GM19240 (cell line): ENCODE measurements around the gene TBC1D10A.
A peak's percentile ranks its signal among the peaks of the same experiment; 100 is the strongest.

Experiments used
- DNase-seq: peaks from one replicate; pipeline ENCODE4 v3.0.0; 2011; ENCODE audit warnings: low spot score; ENCODE audit not compliant: insufficient read length

TBC1D10A gene

DNA sequence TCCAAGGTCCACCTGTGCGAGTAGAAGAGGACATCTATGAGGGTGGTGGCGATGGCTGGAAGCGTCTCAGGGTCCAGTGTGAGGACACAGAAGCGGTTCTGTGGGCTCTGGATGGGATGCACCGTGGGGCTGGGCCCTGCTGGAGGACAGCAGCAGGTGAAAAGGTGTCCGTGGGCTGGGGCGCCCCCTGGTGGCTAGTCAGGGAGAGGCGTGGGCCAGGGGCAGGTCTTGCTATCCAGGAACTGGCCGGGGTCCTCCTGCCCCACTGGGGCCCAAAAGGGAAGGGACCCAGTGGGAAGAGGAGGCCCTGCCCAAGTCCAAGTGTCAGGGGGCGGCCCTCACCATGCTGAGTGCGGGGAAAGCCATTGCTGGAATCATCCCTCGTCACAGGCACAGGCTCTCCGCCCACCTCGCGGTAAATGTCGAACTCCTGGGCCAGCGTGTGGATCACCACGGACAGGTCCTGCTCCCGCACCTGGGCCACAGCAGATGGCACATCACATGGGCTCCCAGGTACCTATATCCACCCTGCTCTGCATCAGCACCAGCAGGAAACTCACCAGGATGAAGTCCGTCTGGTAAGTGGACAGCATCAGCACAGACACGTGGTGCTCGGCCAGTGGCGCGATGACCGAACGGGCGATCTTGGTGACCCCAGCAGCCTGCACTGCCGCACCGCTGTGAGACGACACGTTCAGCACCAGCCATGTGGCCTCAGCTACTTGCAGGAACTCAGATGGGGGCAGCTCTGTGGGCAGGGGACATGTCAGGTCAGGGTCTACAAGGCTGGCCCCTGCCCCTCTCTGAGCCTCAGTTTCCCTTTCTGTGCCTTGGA, 39.7 kb downstream of the TBC1D10A start:
- peak; percentile 67 for DNase-seq

DNA sequence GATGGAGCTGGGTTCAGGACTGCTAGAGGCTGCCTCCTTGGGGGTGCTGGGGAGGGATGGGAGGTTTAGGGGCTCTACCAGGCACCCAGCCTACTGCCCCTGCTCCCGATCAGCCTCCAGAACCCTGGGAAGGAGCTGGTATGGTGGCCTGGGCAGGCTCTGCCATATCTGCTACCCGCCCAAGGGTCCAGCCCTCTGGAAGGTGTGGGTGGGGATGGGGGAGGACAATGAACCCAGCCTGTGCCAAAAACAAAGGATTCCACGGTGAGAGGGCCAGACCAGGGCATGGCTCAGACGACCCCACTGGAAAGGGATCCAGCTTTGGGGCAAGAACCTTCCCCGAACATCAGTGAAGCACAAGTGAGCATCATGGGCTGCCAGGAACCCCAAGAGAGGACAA, 40.4 kb downstream of the TBC1D10A start:
- no peak for DNase-seq

DNA sequence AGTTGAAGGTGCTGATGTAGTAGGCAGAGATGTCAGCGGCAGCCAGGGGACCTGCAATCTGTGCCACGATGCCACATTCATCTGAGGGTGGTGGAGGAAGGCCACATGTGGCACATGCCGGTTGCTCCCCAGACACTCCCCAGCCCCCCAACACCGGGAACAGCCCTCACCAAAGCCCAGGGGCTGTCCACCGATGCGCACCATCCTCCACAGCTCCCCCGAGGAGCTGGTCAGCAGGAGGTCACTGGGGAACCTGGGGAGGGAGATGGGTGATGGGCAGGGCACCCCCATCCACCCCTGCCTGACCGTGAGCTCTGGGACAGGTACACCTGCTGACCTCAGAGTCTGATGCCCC, 40.9 kb downstream of the TBC1D10A start:
- DNase-seq, result no peak

DNA sequence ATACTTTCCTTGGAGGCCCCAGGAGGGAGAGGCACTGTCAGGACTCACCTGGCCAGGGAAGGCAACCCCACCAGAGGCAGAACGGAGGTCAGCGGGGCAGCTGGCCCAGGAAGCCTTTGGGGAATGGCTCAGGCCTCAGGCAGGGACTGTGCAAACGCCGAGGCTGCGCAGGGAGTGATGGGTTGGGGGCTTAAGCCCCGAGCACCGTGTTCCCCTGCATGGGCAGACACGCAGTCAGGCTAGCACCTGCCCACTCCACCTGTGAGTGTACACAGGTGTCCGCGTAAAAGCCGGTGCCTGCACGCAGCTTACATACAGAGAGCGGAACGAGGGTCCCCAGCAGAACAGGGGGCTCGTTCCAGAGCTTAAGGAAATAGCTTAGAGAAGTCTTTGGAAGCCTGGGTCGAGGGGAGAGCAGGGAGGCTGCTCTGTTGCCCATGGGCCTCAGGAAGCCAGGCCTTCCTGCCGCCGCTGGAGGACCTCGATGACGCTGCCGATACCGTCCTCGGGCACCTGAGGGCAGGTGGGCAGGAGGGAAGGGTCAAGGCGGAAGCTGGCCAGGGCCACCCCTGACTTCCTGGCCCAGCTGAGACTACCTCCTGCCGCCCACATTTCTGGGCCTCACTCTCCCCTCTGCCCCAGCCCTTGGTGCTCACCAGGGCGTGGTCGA, 41.4 kb downstream of the TBC1D10A start:
- DNase-seq, result no peak

DNA sequence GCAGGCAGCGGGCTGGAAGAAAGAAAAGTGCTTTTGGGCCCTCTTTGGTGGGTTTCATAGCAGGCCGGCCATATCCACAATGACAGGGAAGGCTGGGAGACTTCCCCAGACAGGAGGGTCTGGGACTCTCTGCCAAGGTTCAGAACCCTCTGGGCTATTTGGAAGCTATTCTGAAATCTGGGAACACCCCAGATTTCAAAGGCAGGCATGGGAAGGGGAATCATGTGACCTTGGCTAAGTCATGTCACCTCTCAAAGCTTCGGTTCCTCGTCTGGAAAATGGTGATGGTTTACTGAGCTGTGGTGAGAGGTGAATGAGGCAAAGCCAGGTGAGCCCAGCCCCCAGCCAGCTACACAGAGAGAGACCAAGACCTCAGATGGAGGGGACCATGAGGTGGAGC, 42.1 kb downstream of the TBC1D10A start:
- no peak for DNase-seq

DNA sequence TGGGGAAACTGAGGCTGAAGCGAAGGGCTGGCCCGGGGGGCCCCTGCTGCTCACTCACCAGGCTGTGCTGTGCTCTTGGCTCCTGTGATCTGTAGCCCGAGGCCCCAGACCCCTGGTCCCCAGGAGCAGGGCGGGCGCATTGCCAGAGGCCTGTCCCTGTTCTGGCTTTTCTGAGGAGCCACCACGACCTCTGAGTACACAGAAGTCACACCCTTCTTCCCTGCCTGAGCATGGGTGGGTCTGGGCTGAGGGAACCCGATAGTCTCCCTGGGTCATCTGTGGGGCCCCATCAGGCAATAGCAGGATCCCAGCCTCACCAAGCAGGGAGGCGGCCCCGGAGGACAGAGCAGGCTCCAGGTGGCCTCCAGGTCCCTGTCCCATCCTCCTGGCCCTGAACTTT, 42.6 kb downstream of the TBC1D10A start:
- no peak for DNase-seq

DNA sequence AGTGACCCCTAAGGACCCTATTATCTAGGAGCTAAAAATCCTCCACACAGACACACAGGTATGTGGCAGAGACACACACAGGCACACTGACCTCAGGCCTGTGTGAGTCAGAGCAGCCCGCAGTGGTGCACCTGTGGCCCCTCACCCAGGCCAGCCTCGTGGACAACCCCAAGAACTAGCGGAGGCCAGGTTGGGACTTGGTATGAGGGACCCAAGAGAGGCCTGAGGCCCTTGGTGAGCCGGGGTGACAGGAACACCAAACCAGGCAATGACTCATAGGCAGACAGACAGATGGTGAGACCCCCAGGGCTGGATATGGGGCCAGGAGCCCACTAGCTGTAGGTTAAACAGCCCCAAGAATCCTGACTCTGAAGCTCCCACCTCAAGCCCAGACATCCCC, 43.4 kb downstream of the TBC1D10A start:
- no peak for DNase-seq

DNA sequence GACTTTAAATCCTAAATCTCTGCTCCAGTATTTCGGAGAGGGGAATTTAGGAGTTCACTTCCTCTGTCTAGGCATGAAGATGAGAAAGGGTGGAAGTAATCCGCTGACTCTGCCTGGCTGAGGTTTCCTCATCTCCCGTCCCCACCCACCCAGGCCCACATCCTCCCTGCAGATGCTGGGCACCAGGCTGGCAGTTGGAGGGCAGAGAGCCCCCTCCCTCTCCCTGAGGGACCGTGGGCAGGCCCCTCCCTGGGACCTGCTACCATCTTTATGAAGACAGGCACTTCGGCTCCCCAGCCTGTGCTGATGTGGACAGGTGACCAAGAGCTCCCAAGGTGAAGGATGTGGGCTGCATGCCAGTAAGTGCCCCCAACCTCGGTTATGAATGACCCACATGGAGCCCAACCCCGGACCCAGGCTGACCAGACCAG, 44.1 kb downstream of the TBC1D10A start:
- no peak for DNase-seq

DNA sequence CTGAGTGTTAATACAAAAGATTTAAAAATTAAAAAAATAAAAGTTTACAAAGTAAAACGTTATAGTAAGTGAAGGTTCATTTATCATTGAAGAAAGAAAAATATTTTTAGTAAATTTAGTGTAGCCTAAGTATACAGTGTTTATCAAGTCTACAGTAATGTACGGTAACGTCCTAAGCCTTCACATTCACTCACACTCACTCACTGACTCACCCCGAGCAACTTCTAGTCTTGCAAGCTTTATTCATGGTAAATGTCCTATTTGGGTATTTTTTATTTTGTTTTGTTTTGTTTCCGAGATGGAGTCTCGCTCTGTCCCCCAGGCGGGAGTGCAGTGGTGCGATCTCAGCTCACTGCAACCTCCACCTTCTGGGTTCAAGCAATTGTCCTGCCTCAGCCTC, 46.2 kb downstream of the TBC1D10A start:
- DNase-seq, result no peak

DNA sequence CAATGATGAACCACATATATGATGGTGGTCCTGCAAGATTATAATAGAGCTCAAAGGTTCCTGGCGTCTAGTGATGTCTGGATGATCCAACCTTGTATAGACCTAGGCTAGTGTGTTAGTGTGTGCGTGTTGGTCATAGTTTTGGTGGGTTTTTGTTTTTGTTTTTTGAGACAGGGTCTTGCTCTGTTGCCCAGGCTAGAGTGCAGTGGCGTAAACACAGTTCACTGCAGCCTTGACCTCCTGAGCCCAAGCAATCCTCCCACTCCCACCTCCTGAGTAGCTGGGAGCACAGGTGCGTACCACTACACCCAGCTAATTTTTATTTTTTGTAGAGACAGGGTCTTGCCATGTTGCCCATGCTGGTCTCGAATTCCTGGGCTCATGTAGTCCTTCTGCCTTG, 46.8 kb downstream of the TBC1D10A start:
- DNase-seq, result no peak

DNA sequence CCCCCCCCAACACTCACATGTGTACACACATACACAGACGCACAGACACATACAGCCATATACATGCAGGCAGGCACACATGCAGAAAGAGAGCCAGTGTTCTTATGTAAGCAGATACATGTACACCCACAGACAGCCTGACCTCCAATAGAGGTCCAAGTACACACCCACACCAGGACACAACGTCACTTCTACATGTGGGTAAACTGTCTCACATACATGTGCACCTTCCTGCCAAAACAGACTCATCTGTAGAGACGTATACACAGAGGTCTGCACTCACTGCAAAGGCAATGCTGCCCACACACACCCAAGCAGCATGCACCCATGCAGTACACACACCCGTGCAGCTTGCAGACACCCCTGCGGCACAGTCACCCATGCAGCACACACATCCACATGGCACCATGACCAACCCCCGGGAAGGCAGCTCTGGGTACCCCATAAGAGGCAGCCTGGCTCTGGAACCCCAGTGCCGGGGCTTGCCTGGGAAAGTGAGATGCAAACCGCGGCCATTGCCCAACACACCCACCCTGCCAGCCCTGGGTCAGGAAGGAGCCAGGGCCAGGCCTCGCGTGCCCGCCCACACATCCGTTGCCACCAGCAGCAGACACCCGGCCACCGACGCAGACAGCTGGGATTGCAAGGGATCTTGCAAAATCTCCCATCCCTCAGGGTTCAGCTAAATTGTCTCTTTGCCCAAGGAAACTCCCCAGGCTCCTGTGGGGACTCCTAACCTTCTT, 47.5 kb downstream of the TBC1D10A start:
- DNase-seq, result no peak

DNA sequence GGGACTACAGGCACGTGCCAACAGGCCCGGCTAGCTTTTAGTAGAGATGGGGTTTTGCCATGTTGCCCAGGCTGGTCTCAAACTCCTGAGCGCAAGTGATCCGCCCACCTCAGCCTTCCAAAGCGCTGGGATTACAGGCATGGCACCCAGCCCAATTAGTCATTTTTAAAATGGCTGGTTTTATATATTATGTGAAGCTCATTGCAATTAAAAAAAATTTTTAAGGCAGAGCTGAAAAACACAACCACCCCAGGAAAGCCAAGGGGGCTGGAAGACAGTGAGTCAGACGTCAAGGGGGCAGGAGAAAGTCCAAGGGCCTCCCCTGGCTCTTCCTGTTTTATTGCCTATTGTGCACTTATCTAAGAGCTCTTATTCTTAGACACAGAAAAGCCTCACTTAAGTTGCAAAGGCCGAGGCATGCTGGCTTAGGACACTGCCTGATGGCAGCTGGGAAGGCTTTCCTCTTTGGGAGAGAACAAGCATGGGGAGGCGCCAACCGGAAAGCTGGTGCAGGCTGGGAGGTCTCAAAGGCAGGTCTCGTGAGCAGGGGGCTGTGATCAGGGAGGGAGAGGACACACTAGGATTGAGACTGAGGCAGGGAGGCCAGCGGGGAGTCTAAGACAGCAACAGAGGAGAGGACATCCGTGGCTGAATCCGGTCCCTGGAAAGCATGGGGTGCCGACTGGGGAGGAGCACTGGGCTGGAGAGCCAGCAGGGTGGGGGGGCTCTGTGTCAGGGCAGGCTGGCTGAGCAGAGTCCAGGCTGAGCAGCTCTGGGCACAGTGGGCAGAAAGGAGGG, 49.0 kb downstream of the TBC1D10A start:
- no peak for DNase-seq

DNA sequence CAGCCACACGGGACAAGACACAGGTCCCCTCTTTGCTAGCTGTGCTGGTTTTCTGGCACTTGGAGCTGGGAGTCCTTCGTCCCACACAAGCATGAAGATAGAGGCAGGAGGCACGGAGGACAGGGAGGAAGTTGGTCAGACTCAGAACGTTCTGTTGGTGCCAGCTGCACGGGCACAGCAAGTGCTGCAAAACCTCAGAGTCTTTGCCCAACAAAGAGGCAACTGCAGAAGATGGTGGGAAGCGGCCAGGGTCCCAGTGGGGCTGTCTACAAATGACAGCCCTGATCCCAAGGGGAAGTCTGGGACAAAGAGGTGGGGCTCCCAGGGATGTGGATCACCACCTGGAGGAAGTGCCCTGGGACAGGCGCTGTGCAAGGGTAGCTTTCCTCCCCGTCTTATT, 50.7 kb downstream of the TBC1D10A start:
- DNase-seq, result no peak

DNA sequence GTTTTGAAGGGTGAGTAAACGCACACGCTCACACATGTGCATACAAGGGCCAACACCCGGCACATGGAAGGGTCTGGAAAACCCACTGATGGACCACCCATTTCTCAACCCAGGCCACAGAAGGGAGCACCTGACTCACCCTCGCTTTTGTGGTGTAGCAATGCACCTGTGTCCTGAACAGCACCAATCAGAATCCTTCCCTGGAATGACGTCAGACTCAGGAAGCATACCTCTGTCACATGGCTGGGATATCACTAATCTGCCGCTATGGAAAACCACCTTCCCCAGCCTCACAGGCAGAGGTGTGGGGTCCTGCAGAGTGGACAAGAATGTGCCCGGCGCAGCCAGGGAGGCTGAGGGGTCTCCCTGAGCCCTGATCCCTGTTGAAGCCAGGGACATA, 51.1 kb downstream of the TBC1D10A start:
- no peak for DNase-seq

DNA sequence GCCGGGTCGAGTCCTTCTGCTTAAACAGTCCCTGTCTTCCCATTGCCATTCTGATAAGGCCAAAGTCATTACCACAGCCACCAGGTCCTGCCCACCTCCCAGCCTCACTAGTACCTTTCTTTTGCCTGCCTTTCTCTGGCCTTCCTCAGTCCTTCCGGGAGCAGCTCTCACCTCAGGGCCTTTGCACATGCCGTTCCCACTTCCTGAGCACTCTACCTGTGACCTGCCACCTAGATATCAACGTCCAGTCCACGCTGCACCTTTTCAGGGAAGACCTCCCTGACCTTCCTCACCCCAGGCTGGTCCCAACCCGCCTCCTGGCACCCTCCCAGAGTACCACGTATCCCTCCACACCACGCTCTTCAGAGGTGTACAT, 52.3 kb downstream of the TBC1D10A start:
- DNase-seq, result no peak

DNA sequence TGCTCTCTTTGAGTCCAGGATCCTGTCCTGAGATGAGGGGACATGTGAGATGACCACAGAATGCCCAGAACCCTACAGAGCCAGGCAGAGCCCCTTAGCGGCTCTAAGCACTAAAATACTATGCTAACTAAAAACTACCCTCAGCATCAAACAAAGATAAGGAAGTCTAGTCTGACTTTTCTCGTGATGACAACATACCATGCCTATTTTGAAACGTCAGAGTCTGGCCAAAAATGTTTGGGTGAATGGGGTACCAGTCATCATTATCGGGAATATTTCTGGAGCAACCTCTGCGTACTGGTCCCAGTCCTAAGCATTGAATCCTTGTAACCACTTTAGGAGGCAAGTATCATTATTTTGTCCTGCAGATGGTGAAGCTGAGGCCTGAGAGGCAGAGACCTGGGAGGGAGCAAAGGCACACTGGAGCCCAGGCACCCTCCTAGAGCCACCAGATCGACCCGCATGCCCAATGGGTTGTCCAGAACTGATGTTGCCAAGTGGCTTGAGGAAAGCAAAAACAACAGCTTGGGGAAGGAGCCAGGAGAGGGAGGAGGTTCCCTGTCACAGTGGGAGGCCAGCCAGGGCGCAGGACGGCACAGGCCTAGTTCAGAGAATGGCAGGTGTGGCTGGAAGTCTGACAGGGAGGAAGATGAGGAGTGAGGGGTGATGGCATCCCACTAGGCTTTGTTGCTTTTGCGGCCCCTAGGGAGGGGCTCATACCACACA, 52.9 kb downstream of the TBC1D10A start:
- no peak for DNase-seq

DNA sequence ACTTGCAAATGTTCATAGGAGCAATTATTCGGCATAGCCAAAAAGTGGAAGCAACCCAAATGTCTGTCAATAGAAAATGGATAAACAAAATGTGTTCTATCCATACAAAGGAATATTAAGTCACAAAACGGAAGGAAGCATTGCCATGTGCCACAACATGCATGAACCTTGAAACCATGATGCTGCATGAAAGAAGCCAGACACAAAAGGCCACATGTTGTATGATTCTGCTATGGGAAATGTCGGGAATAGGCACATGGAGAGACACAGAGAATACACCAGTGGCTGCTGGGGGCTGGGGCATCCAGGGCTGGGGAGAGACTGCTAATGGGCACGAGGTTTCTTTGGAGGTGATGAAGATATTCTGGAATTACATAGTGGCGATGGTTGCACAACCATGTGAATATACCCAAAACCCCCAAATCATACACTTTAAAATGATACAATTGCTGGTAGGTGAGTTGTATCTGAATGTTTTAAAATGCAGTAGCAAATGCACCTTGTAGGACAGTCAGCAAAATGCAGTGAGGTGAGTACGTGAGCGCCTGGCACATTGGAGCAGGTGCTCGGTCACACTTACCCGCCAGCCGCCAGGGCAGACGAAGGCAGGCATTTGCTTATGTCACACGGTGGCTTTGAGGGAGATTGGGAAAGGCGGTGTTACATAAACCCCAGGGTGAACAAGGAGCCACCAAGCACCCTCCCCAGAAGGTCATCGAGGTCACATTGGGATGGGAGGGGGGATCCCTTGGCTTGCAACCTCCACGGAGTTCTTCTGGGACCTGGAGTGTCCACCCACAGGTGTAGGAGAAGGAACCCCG, 53.8 kb downstream of the TBC1D10A start:
- no peak for DNase-seq

DNA sequence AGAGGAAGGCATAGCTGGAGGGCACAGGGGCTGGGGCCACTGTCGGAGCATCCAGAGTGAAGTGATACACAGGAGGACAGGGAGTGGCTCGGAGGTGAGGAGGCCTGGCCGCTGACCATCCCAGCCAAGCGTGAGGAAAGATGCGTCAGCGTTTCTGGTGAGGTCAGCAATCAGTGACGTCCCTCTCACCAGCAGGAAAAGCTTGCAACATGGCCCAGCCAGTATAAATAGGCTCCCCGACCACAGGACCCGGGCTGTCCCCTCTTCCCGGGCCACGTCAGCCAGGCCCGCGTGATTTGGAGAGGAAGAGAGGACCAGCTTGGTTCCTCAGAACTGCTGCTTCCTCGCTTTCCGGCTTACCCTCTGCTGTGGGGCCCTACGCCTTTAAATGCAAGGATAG, 55.9 kb downstream of the TBC1D10A start:
- no peak for DNase-seq

DNA sequence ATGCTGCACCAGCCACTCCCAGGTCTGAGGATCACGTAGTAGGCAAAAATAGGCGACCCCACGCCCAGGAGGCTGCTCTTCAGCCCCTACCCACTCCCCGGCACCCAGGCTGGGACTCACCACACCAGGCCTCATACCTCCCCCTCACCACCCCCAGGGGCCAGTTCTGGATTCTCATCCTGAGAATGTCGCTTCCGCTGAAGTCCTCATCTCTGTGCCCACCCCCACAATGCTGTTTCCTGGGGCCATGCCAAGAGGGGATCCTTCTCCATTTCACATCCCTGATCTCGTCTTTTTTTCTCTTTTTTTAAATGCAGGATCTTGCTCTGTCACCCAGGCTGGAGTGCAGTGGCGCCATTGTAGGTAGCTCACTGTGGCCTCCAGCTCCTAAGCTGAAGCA, 58.4 kb downstream of the TBC1D10A start:
- DNase-seq, result no peak
